H1 (cell line): ENCODE measurements around the gene BCAS3.

Experiments
- CHD1 ChIP-seq: IDR thresholded peaks from 2 replicates; pipeline ENCODE4 v1.6.1; 2012; ENCODE audit warnings: low read depth, low read length, improper control_type of control experiment
- CHD2 ChIP-seq: IDR thresholded peaks from 2 replicates; pipeline ENCODE4 v1.6.1; 2012; ENCODE audit warnings: low read length, improper control_type of control experiment
- CREB1 ChIP-seq: IDR thresholded peaks from 2 replicates; pipeline ENCODE4 v1.6.1; 2012; ENCODE audit warnings: inconsistent platforms
- CTCF ChIP-seq, 3 experiments: IDR thresholded peaks; 1 replicate in 2 of 3; 2 replicates in 1 of 3; pipeline versions ENCODE4 v1.5.1 to v1.6.1; 2011; ENCODE audit warnings: low read length in 3 of 3, mild to moderate bottlenecking in 3 of 3, inconsistent platforms in 2 of 3, low read depth in 1 of 3, moderate library complexity in 1 of 3; ENCODE audit not compliant: insufficient read depth in 1 of 3; ENCODE audit errors: control extremely low read depth in 1 of 3
- EZH2 ChIP-seq: fragments of 200-600 bp; sonication (generic); IDR thresholded peaks from 2 replicates; pipeline ENCODE4 v1.7.1; 2012; ENCODE audit warnings: low read depth, mild to moderate bottlenecking, moderate library complexity, low read length, inconsistent platforms; ENCODE audit not compliant: severe bottlenecking
- GABPA ChIP-seq: IDR thresholded peaks from 2 replicates; pipeline ENCODE4 v1.6.1; 2011; ENCODE audit warnings: mild to moderate bottlenecking, low read length, moderate library complexity, borderline replicate concordance; ENCODE audit not compliant: insufficient read depth
- NRF1 ChIP-seq: IDR thresholded peaks from 2 replicates; pipeline ENCODE4 v1.6.1; 2011; ENCODE audit warnings: mild to moderate bottlenecking, low read depth, low read length, improper control_type of control experiment
- POLR2A ChIP-seq, 2 experiments: IDR thresholded peaks; 1 replicate in 1 of 2; 2 replicates in 1 of 2; pipeline ENCODE4 v1.6.1; 2011; ENCODE audit warnings: low read depth in 2 of 2, low read length in 2 of 2, mild to moderate bottlenecking in 2 of 2; ENCODE audit errors: control extremely low read depth in 1 of 2
- RNF2 ChIP-seq: fragments of 200-900, 300-1000 bp; sonication (generic); IDR thresholded peaks from 2 replicates; pipeline ENCODE4 v1.7.1; 2016; ENCODE audit warnings: borderline replicate concordance, low read depth, mild to moderate bottlenecking, antibody characterized with exemption, low read length; ENCODE audit not compliant: poor library complexity, severe bottlenecking; ENCODE audit errors: missing control alignments
- SIN3A ChIP-seq, 2 experiments: IDR thresholded peaks in 1 of 2; conservative IDR thresholded peaks in 1 of 2; 2 replicates each; pipeline ENCODE4 v1.6.1; 2011 to 2012; ENCODE audit warnings: low read length in 2 of 2, improper control_type of control experiment in 1 of 2, low read depth in 1 of 2, mild to moderate bottlenecking in 1 of 2
- SP1 ChIP-seq: IDR thresholded peaks from 2 replicates; pipeline ENCODE4 v1.6.1; 2011; ENCODE audit warnings: low read depth, low read length
- TAF7 ChIP-seq: optimal IDR thresholded peaks from 2 replicates; pipeline ENCODE3; 2011; ENCODE audit warnings: low read depth, mild to moderate bottlenecking, inconsistent platforms, low read length, moderate library complexity, borderline replicate concordance
- TEAD4 ChIP-seq: IDR thresholded peaks from 2 replicates; pipeline ENCODE4 v1.6.1; 2012; ENCODE audit warnings: low read depth, low read length, inconsistent platforms, mixed read lengths

- TF ChIP-seq RNF2 = no peak
- no peak for TF ChIP-seq EZH2
- TF ChIP-seq SIN3A (conservative IDR thresholded peaks at IDR 0.05 in 1 of 2, IDR thresholded peaks at IDR 0.05 in 1 of 2; ENCODE audit: low read depth in 1 of 2, low read length in 2 of 2) = no peak
- no peak for TF ChIP-seq CREB1
- TF ChIP-seq POLR2A (IDR thresholded peaks at IDR 0.05; ENCODE audit: control extremely low read depth in 1 of 2, low read depth in 2 of 2, low read length in 2 of 2) = no peak
- TF ChIP-seq GABPA = no peak
- TF ChIP-seq NRF1 = no peak
- no peak for TF ChIP-seq SP1
- TF ChIP-seq CTCF (IDR thresholded peaks at IDR 0.05; ENCODE audit: control extremely low read depth in 1 of 3, insufficient read depth in 1 of 3, low read depth in 1 of 3, low read length in 3 of 3) = no peak
- no peak for TF ChIP-seq CHD1
- TF ChIP-seq TAF7 = no peak
- no peak for TF ChIP-seq TEAD4
- TF ChIP-seq CHD2 = no peak
These were observed 643.7 kb downstream of the BCAS3 start for GRCh38 chr17:61321344-61321743.
